GM12891 (cell line): ENCODE data around the gene APOL4.

Experiments used
- POLR2A ChIP-seq: IDR thresholded peaks from 2 replicates; pipeline ENCODE4 v1.6.1; 2011; ENCODE audit warnings: low read depth, low read length, control low read depth
- POLR2AphosphoS5 ChIP-seq: IDR thresholded peaks from 2 replicates; pipeline ENCODE4 v1.6.1; 2011; ENCODE audit warnings: low read depth, low read length, control low read depth

DNA sequence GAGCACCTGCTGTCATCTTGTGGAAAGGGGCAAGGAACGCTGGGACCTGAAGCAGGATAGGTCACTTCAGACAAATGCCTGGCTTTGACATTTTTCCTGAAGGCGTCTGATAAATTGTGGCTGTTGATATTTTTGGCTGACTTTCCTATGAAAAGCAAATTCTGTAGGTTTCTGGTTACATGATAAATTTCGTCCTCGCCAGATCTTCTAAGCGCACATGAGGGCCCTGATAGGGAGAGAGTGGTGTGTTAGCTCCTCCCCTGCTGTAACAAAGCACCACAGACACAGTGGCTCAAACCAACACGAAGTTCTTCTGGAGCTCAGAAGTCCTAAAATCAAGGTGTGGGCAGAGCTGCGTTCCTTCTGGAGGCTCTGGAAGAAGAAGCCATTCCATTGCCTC, 19.6 kb downstream of the APOL4 start:
- no peak for TF ChIP-seq POLR2AphosphoS5
- no peak for TF ChIP-seq POLR2A
